ENCODE data around the gene CDH23.

DNA sequence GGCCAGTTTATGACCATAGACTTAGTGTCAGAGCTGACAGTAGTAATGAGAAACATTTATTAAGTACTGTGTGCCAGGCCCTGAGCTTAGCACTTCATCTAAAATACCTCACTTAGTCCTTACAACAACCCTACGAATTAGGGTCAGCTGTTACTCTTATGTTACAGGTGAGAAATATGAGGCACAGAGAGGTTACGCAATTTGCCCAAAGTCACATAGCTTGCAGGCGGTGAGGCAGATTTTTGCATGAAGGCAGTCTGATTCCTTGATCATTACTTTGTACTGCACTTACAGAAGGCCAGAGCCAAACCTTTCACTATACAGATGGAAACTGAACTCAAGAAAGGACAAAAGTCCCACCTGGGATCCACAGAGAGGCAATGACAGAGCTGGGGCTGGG lies 10.2 kb downstream of the CDH23 start:
- TF ChIP-seq, protein P1, sequence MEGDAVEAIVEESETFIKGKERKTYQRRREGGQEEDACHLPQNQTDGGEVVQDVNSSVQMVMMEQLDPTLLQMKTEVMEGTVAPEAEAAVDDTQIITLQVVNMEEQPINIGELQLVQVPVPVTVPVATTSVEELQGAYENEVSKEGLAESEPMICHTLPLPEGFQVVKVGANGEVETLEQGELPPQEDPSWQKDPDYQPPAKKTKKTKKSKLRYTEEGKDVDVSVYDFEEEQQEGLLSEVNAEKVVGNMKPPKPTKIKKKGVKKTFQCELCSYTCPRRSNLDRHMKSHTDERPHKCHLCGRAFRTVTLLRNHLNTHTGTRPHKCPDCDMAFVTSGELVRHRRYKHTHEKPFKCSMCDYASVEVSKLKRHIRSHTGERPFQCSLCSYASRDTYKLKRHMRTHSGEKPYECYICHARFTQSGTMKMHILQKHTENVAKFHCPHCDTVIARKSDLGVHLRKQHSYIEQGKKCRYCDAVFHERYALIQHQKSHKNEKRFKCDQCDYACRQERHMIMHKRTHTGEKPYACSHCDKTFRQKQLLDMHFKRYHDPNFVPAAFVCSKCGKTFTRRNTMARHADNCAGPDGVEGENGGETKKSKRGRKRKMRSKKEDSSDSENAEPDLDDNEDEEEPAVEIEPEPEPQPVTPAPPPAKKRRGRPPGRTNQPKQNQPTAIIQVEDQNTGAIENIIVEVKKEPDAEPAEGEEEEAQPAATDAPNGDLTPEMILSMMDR (IDR thresholded peaks at IDR 0.05; ENCODE audit: low read depth, low read length, poor library complexity, severe bottlenecking) = no peak
- TF ChIP-seq EZH2phosphoT487 (IDR thresholded peaks at IDR 0.05; ENCODE audit: borderline replicate concordance, low read length) = no peak
